VCaP (cell line): ENCODE measurements around the gene FBXW11.

ENCODE experiments used
- H3K27ac ChIP-seq: fragments of 450-650 bp; 2 replicates; pipeline ENCODE4 v1.5.1; 2017
- CTCF ChIP-seq: fragments of 450-650 bp; conservative IDR thresholded peaks from 2 replicates; pipeline ENCODE4 v1.5.1; 2017; ENCODE audit warnings: mild to moderate bottlenecking, moderate library complexity

FBXW11 gene

GRCh38 chr5:171954721-171955120, 51.7 kb downstream of the FBXW11 start:
- TF ChIP-seq CTCF, result no peak

GRCh38 chr5:171953860-171954701, 52.4 kb downstream of the FBXW11 start:
- peak overlapping the region; percentile 76 for H3K27ac ChIP-seq
- no peak for TF ChIP-seq CTCF

More at GRCh38 chr5:171954721-171955120, 51.7 kb downstream of the FBXW11 start:
- H3K27ac ChIP-seq, result peak overlapping the region; percentile 76

- H3K27ac ChIP-seq, result no peak overlapping the region
- TF ChIP-seq CTCF, result no peak
These were observed 54.4 kb downstream of the FBXW11 start for GRCh38 chr5:171952021-171952420.

- TF ChIP-seq CTCF, result no peak
- H3K27ac ChIP-seq, result no peak overlapping the region
These were observed 55.2 kb downstream of the FBXW11 start for GRCh38 chr5:171951218-171951617.

GRCh38 chr5:171946000-171946781, 60.2 kb downstream of the FBXW11 start:
- TF ChIP-seq CTCF, result no peak
- H3K27ac ChIP-seq, result no peak overlapping the region

- no peak overlapping the region for H3K27ac ChIP-seq
- no peak for TF ChIP-seq CTCF
These were observed 61.0 kb downstream of the FBXW11 start for GRCh38 chr5:171945476-171945875.

GRCh38 chr5:171945066-171945465, 61.4 kb downstream of the FBXW11 start:
- H3K27ac ChIP-seq, result no peak overlapping the region
- no peak for TF ChIP-seq CTCF

- H3K27ac ChIP-seq, result peak overlapping the region; percentile 22
These were observed 64.3 kb downstream of the FBXW11 start for GRCh38 chr5:171942112-171942516.

DNA sequence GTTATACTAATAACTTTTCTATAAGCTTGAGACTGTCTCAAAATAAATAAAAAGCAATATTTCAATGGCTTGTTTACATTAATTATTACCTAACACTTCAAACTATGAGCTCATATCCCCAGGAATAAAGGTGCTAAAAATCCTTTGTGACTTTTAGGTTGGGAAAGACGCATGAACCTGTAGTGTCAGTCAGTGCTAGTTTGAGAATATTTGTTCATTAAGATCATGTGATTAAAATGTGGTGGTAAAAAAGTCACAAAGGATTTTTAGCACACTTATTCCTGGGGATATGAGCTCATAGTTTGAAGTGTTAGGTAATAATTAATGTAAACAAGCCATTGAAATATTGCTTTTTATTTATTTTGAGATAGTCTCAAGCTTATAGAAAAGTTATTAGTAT, 64.8 kb downstream of the FBXW11 start:
- peak overlapping the region; percentile 22; the same call in 1 of the 2 replicates for H3K27ac ChIP-seq

GRCh38 chr5:171941275-171941674, 65.2 kb downstream of the FBXW11 start:
- H3K27ac ChIP-seq, result peak overlapping the region; percentile 38; the same call in 1 of the 2 replicates
